GM13976 (cell line): ENCODE results near the gene TMEM131.

Experiments used
- DNase-seq: peaks from one replicate; pipeline ENCODE4 v3.0.0; 2012; ENCODE audit warnings: low spot score
- CTCF ChIP-seq: IDR thresholded peaks from 2 replicates; pipeline ENCODE4 v1.5.1; 2012; ENCODE audit warnings: borderline replicate concordance, mild to moderate bottlenecking; ENCODE audit not compliant: insufficient read depth; ENCODE audit errors: extremely low read depth, missing control alignments, control extremely low read depth
- in situ Hi-C: fragments of 300-500 bp; cut with MboI; formaldehyde crosslinking; loops from one replicate; pipeline ENCODE4 v1.12.0; 2022; ENCODE audit warnings: low sequenced_read_pairs, mixed read lengths, inconsistent platforms; ENCODE audit not compliant: unreplicated experiment

The TMEM131 gene

GRCh38 chr2:97739893-97740245 lies 255.9 kb downstream of the TMEM131 start:
- no peak for TF ChIP-seq CTCF
- in situ Hi-C loops, result no loop called here

GRCh38 chr2:97739020-97739892 lies 256.5 kb downstream of the TMEM131 start:
- no peak for TF ChIP-seq CTCF
- no peak for DNase-seq

More at GRCh38 chr2:97739893-97740245, 255.9 kb downstream of the TMEM131 start:
- no peak for DNase-seq

GRCh38 chr2:97738179-97739019 lies 257.3 kb downstream of the TMEM131 start:
- DNase-seq, result no peak
- TF ChIP-seq CTCF, result no peak
- in situ Hi-C loops, result no loop called here

More at GRCh38 chr2:97739020-97739892, 256.5 kb downstream of the TMEM131 start:
- in situ Hi-C loops, result no loop called here

- no peak for TF ChIP-seq CTCF
- DNase-seq, result no peak
- in situ Hi-C loops, result no loop called here
These were observed 258.1 kb downstream of the TMEM131 start for GRCh38 chr2:97737421-97738178.

- no peak for DNase-seq
These were observed 259.0 kb downstream of the TMEM131 start for GRCh38 chr2:97736608-97737330.

More at GRCh38 chr2:97736608-97737330, 259.0 kb downstream of the TMEM131 start:
- in situ Hi-C loops, result no loop called here
- TF ChIP-seq CTCF, result no peak
